NCI-H226 (cell line): Measurements from ENCODE around the gene PTPN22.
A peak's percentile ranks its signal among the peaks of the same experiment; 100 is the strongest.
"Not testable (repeated sequence)": the region's sequence is repeated elsewhere in the genome, so short reads cannot be mapped to it uniquely, and the experiment has no call there.

Experiments used
- DNase-seq: peaks from one replicate; pipeline ENCODE4 v3.0.0-alpha.2; 2015

The PTPN22 gene

GRCh38 chr1:113886417-113887401 is 15.2 kb upstream of the PTPN22 start:
- no peak for DNase-seq

- no peak for DNase-seq
Observed at GRCh38 chr1:113881661-113882060, 10.1 kb upstream of the PTPN22 start.

- DNase-seq = no peak
Observed at GRCh38 chr1:113879739-113880038, 8.2 kb upstream of the PTPN22 start.

- DNase-seq = no peak
Observed at GRCh38 chr1:113876176-113876575, 4.7 kb upstream of the PTPN22 start.

GRCh38 chr1:113875714-113876113 is 4.2 kb upstream of the PTPN22 start:
- DNase-seq = no peak

- peak; percentile 76 for DNase-seq
Observed at GRCh38 chr1:113874012-113874879, 2.7 kb upstream of the PTPN22 start.

- DNase-seq = peak; percentile 2
Observed at GRCh38 chr1:113872219-113872935, 865 bp upstream of the PTPN22 start.

- DNase-seq = no peak
Observed at GRCh38 chr1:113870778-113871177, 734 bp downstream of the PTPN22 start.

GRCh38 chr1:113868387-113869083 is 3.0 kb downstream of the PTPN22 start:
- DNase-seq = peak; percentile 48

- no peak for DNase-seq
Observed at GRCh38 chr1:113861641-113862040, 9.9 kb downstream of the PTPN22 start.

- peak; percentile 64 for DNase-seq
Observed at GRCh38 chr1:113860891-113861290, 10.6 kb downstream of the PTPN22 start.

- DNase-seq = no peak
Observed at GRCh38 chr1:113859478-113860175, 11.9 kb downstream of the PTPN22 start.

GRCh38 chr1:113858982-113859381 is 12.5 kb downstream of the PTPN22 start:
- DNase-seq = no peak

GRCh38 chr1:113858418-113858817 is 13.1 kb downstream of the PTPN22 start:
- no peak for DNase-seq

GRCh38 chr1:113857776-113858175 is 13.7 kb downstream of the PTPN22 start:
- DNase-seq = no peak

- no peak for DNase-seq
Observed at GRCh38 chr1:113856401-113856790, 15.1 kb downstream of the PTPN22 start.

GRCh38 chr1:113855630-113856400 is 15.7 kb downstream of the PTPN22 start:
- DNase-seq = no peak

GRCh38 chr1:113854234-113854633 is 17.3 kb downstream of the PTPN22 start:
- no peak for DNase-seq

- DNase-seq = not testable (repeated sequence)
Observed at GRCh38 chr1:113852694-113853093, 18.8 kb downstream of the PTPN22 start.

GRCh38 chr1:113850127-113850796 is 21.2 kb downstream of the PTPN22 start:
- no peak for DNase-seq
